HG03571 (cell line): ENCODE results near the gene VSTM5.
A peak's percentile ranks its signal among the peaks of the same experiment; 100 is the strongest.
"Not testable (repeated sequence)": the region's sequence is repeated elsewhere in the genome, so short reads cannot be mapped to it uniquely, and the experiment has no call there.

Experiments used
- ATAC-seq: cut with Tn5 transposase; IDR thresholded peaks from one replicate; pipeline ENCODE4 v1.9.1; 2021; ENCODE audit not compliant: unreplicated experiment

The VSTM5 gene

GRCh38 chr11:93796441-93797231, 53.8 kb downstream of the VSTM5 start:
- ATAC-seq = no peak

DNA sequence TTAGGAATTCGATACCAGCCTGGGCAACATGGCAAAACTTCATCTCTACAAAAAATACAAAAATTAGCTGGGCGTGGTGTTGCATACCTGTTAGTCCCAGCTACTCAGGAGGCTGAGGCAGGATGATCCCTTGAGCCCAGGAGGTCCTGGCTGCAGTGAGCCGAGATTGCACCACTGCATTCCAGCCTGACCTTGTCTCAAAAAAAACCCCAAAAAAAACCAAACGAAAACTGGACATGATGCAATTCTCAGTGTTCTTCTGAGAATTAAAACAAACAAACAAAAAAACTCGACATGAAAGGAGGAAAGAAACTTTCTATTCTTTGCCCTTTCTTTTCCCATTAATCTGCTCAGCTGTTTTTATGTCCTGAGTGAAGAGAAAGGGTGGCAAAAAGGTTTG, 58.9 kb downstream of the VSTM5 start:
- no peak for ATAC-seq

GRCh38 chr11:93784935-93785360, 65.5 kb downstream of the VSTM5 start:
- peak; percentile 24 for ATAC-seq

DNA sequence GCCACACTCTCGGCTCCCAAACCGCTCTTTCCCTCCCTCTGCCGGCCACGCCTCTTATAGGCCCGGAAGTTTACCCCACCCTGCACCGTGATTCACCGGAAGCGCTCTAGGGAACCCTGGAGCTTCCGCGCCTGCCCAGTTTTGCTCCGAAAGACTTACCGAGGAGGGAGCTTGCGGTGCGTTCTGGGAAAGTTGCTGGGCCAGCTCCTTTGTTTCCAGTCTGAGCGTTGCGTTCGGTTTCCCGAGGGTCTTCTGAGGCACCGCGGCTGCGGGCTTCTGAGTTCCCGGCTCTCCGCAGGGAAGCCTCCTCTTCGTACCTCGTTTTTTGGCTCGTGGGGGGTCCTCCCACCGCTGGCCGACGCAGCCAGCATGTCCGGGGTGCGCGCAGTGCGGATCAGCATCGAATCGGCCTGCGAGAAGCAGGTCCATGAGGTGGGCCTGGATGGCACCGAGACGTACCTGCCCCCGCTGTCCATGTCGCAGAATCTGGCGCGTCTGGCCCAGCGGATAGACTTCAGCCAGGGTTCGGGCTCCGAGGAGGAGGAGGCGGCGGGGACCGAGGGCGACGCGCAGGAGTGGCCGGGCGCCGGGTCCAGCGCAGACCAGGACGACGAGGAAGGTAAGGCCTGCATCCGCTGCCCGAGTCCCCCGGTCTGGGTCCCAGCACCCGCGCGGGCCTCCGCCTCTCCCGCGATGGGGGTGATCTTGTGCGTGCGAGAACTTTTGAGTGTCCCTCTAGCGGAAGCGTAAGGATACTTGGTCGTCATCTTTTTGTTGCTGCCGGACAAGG, 66.1 kb downstream of the VSTM5 start, which contains the start of gene MED17:
MED17 (plus strand) TSS at position 138 of the 790 bp plus-strand sequence; CDS start at position 370, 232 bp downstream.
- ATAC-seq = peak; percentile 97

GRCh38 chr11:93783765-93784144, 66.7 kb downstream of the VSTM5 start:
- ATAC-seq = peak; percentile 42

GRCh38 chr11:93783362-93783761, 67.1 kb downstream of the VSTM5 start:
- ATAC-seq = no peak

GRCh38 chr11:93775289-93775688, 75.1 kb downstream of the VSTM5 start:
- no peak for ATAC-seq

DNA sequence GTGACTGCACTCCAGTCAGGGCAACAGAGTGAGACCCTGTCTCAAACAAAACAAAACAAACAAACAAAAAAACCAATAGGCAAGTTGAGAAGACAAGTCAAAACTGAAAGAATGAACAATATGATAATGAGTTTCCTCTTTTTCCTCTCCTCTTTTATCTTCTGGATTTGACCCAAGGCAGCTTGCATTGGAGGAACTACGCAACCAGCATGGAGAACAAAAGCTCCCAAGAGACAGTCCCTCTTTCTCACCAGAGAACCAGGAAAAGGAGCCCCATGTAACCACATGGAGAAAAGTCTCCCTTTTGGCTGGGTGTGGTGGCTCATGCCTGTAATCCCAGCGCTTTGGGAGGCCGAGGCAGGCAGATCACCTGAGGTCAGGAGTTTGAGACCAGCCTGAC, 75.9 kb downstream of the VSTM5 start:
- not testable (repeated sequence) for ATAC-seq

DNA sequence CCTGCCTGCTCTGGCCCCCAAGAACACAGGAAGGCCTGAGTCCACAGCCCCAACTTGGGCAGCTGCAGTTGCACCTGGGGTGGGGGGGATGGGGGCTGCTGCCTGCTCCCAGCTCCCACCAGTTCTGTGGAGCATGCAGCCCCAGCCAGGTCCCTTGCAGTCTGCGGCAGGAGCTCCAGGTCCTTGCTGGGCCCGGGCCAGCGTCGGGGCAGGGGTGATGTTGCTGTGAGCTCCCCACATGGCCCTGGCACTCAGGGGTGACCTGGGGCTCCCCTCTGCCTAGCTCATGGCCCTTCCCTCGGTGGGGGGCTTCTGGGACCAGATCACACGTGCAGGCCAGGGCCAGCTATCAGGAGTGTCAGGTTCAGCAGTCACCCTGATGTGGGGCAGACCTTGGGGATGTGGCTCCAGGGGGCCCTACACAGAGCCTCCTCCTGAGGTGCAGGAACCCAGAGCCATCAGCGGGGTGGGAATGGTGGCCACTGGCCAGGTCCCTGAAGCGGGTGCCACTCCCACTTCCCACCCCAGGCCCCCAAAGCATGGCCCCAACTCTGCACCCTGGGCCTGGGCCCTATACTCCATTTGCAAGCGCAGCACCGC, 76.7 kb downstream of the VSTM5 start:
- ATAC-seq = no peak

GRCh38 chr11:93773045-93773477, 77.4 kb downstream of the VSTM5 start:
- no peak for ATAC-seq

GRCh38 chr11:93772123-93772522, 78.3 kb downstream of the VSTM5 start:
- ATAC-seq = no peak

- no peak for ATAC-seq
Observed at GRCh38 chr11:93770160-93770559, 80.3 kb downstream of the VSTM5 start.
